Measurements from ENCODE around the gene ERCC2. TPM values are rescaled to one million over a fixed set of nuclear protein-coding genes. Genes with fewer than 3 reads are reported as not detected.

The ERCC2 gene
- polyA plus RNA-seq, 1 donor (not counting 4 experiments of a cell fraction or from before 2014, with no cell fraction given): 27.6 TPM

DNA sequence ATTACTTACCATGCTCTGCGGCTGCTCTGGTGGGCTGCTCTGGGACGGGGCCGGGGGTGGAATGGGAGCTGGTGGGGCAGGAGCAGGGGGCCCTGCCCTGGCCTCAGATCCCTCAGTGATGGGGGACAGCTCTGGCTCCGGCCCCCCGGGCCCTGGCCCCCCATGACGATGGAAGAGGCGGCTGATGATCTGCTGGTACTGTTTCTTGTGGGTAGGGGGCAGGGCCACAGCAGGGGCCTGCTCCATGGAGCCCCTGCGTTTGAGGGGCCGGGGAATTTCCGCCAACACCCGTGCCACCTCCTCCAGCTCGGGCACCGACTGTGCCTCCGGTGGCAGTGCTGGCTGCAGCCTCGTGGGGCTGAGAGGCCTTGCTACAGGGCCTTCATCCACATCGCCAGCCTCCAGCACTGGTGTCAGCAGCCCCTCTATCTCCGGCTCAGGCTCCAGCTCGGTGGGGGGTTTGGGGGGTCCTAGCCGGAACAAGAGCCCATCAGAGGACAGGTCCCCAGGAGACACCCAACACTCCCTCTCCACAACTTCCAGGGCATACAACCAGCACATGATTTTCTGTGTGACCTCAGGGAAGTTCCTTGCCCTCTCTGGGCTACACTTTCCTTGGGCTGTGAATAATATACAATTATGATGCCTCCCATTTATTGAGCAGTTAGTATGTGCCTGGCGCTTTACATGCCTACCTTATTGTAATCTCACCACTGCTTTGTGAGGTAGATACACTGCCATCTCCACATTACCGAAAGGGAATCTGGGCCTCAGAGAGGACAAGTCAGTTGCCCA lies 21.7 kb upstream of the ERCC2 start:
- Histone ChIP-seq H3K9me3 (ENCODE audit: control insufficient read depth, low read depth, low read length) (no peaks in the 10 kb centered on the region), H3K4me1 (ENCODE audit: control insufficient read depth, extremely low read depth, insufficient read depth, low read length) (no peaks in the 10 kb centered on the region), H3K27me3 (ENCODE audit: control insufficient read depth, extremely low read depth, insufficient read depth, low read length) (no peaks in the 10 kb centered on the region), H3K27ac (ENCODE audit: control insufficient read depth, insufficient read depth, low read length) (no peak overlapping the region), H2AFZ (ENCODE audit: control insufficient read depth, low read length) (no peak overlapping the region), H3K9ac (ENCODE audit: control insufficient read depth, extremely low read depth, insufficient read depth, low read length) (no peak overlapping the region), H3K4me2 (ENCODE audit: control insufficient read depth, extremely low read depth, insufficient read depth, low read depth, low read length) (no peak overlapping the region), H3K4me3 (ENCODE audit: control insufficient read depth in 2 of 3, extremely low read depth in 1 of 3, insufficient read depth in 2 of 3, low read depth in 1 of 3, low read length in 3 of 3) (no peak overlapping the region), H3K9me1 (ENCODE audit: control insufficient read depth, extremely low read depth, insufficient read depth, low read length) (no peaks in the 10 kb centered on the region), H3K36me3 (ENCODE audit: control insufficient read depth in 2 of 2, extremely low read depth in 1 of 2, insufficient read depth in 2 of 2, low read length in 2 of 2) (peaks cover 33 to 38% of the 10 kb centered on the region in 2 experiments), H3K79me2 (ENCODE audit: control insufficient read depth, insufficient read depth, low read length) (peaks cover 19% of the 10 kb centered on the region), H4K20me1 (ENCODE audit: control insufficient read depth, extremely low read depth, insufficient read depth, low read length) (peaks cover 4% of the 10 kb centered on the region)
- FAIRE-seq: no peak
- dilution Hi-C loops (cut with MboI; ENCODE audit: extremely low pct_ligation_motif_present, low sequenced_read_pairs): no loop called here
- no peak for DNase-seq (ENCODE audit: low read depth, low spot score)
- TF ChIP-seq EZH2 (IDR thresholded peaks at IDR 0.05; ENCODE audit: low read length): no peak
- TF ChIP-seq, protein P1, sequence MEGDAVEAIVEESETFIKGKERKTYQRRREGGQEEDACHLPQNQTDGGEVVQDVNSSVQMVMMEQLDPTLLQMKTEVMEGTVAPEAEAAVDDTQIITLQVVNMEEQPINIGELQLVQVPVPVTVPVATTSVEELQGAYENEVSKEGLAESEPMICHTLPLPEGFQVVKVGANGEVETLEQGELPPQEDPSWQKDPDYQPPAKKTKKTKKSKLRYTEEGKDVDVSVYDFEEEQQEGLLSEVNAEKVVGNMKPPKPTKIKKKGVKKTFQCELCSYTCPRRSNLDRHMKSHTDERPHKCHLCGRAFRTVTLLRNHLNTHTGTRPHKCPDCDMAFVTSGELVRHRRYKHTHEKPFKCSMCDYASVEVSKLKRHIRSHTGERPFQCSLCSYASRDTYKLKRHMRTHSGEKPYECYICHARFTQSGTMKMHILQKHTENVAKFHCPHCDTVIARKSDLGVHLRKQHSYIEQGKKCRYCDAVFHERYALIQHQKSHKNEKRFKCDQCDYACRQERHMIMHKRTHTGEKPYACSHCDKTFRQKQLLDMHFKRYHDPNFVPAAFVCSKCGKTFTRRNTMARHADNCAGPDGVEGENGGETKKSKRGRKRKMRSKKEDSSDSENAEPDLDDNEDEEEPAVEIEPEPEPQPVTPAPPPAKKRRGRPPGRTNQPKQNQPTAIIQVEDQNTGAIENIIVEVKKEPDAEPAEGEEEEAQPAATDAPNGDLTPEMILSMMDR (optimal IDR thresholded peaks at IDR 0.05 in 1 of 3, IDR thresholded peaks at IDR 0.05 in 1 of 3, conservative IDR thresholded peaks at IDR 0.05 in 1 of 3; ENCODE audit: extremely low read depth in 1 of 3, insufficient read depth in 2 of 3, low read length in 3 of 3): no peak

DNA sequence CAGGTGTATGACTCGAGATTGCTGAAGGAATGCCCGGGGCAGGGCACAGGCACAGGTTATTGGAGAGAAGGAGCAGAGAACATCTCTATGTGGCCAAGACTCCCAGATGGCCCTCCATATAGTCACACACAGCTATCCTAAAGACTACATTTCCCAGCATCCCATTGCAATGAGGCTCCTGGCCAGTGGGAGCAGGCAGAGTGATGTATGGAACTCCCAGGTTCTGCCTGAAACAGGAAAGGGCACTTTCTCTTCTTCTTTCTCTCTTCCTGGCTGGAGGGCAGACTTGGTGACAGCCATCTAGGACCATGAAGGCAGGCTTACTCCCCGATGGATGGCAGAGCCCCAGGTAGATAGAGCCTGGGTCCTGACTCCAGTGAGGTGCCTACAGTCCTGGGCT lies 21.0 kb upstream of the ERCC2 start:
- peak; percentile 44 for FAIRE-seq
- H4K20me1 ChIP-seq (ENCODE audit: control insufficient read depth, extremely low read depth, insufficient read depth, low read length): peaks cover 4% of the 10 kb centered on the region
- no peak overlapping the region for H2AFZ ChIP-seq (ENCODE audit: control insufficient read depth, low read length)
- no peak for DNase-seq (ENCODE audit: low read depth, low spot score)
- no peak overlapping the region for H3K4me3 ChIP-seq (ENCODE audit: control insufficient read depth in 2 of 3, extremely low read depth in 1 of 3, insufficient read depth in 2 of 3, low read depth in 1 of 3, low read length in 3 of 3)
- H3K27ac ChIP-seq (ENCODE audit: control insufficient read depth, insufficient read depth, low read length): no peak overlapping the region
- H3K4me1 ChIP-seq (ENCODE audit: control insufficient read depth, extremely low read depth, insufficient read depth, low read length): no peaks in the 10 kb centered on the region
- no peaks in the 10 kb centered on the region for H3K9me3 ChIP-seq (ENCODE audit: control insufficient read depth, low read depth, low read length)
- peaks cover 30 to 38% of the 10 kb centered on the region in 2 experiments for H3K36me3 ChIP-seq (ENCODE audit: control insufficient read depth in 2 of 2, extremely low read depth in 1 of 2, insufficient read depth in 2 of 2, low read length in 2 of 2)
- no peaks in the 10 kb centered on the region for H3K9me1 ChIP-seq (ENCODE audit: control insufficient read depth, extremely low read depth, insufficient read depth, low read length)
- peaks cover 14% of the 10 kb centered on the region for H3K79me2 ChIP-seq (ENCODE audit: control insufficient read depth, insufficient read depth, low read length)
- TF ChIP-seq EZH2 (IDR thresholded peaks at IDR 0.05; ENCODE audit: low read length): no peak
- TF ChIP-seq, protein P1 (optimal IDR thresholded peaks at IDR 0.05 in 1 of 3, IDR thresholded peaks at IDR 0.05 in 1 of 3, conservative IDR thresholded peaks at IDR 0.05 in 1 of 3; ENCODE audit: extremely low read depth in 1 of 3, insufficient read depth in 2 of 3, low read length in 3 of 3): no peak
- dilution Hi-C loops (cut with MboI; ENCODE audit: extremely low pct_ligation_motif_present, low sequenced_read_pairs): no loop called here
- H3K4me2 ChIP-seq (ENCODE audit: control insufficient read depth, extremely low read depth, insufficient read depth, low read depth, low read length): no peak overlapping the region
- no peak overlapping the region for H3K9ac ChIP-seq (ENCODE audit: control insufficient read depth, extremely low read depth, insufficient read depth, low read length)
- H3K27me3 ChIP-seq (ENCODE audit: control insufficient read depth, extremely low read depth, insufficient read depth, low read length): no peaks in the 10 kb centered on the region

All from keratinocyte (primary cell).